ENCODE data around the gene USP7.
"Not testable (repeated sequence)": the region's sequence is repeated elsewhere in the genome, so short reads cannot be mapped to it uniquely, and the experiment has no call there.

USP7 gene

DNA sequence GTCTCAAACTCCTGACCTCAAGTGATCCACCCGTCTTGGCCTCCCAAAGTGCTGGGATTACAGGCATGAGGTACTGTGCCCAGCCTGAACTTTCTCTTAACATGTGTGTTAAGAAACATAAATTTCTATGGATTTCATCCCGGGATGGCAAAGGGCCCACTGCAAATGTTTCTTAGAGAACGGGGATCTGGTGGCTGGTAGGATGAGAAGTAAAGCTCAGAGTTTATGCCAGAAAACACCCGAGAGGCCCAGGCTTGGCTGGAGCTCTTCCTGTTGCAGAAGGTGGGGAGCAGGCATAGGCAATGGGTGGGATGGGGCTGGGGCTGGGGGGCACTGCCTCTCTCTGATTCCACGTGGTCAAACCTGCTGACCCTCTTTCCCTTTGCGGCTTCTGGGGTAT, 89.3 kb downstream of the USP7 start:
- DNase-seq, result no peak

DNA sequence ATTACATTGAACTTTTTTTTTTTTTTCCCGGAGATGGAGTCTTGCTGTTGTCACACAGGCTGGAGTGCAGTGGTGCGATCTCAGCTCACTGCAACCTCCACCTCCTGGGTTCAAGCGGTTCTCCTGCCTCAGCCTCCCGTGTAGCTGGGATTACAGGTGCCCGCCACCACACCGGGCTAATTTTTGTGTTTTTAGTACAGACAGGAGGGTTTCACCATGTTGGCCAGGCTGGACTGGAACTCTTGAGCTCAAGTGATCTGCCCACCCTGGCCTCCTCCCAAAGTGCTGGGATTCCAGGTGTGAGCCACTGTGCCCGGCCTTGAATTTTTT, 89.9 kb downstream of the USP7 start:
- DNase-seq, result not testable (repeated sequence)

DNA sequence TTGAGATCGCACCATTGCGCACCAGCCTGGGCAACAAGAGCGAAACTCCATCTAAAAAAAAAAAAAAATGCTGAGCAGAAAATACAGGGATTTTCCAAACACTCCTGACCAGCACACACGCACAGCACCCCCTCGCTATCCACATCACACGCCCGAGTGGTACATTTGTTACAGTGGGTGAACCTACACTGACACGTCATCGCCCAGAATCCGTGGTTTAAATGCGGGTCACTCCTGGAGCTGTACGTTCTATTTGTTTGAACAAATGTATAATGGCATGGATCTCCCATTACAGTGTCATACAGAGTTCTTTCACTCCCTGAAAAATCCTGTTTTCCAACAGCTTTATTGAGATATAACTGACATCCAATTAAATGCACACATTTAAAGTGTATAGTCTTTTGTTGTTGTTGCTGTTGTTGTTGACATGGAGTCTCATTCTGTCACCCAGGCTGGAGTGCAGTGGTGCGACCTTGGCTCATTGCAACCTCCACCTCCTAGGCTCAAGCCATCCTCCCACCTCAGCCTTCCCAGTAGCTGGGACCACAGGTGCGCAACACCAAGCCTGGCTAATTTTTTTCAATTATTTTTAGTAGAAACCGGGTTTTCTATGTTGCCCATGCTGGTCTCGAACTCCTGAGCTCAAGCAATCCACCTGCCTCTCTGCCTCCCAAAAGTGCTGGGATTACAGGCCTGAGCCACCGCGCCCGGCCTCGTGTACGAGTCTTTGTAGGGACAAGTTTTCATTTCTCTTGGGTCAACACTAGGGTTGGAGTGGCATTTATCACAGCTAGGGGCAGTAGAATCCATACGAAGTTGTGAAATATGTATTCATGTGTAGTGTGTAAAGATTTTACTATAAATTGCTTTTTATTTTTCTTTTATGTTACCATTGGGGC, 90.5 kb downstream of the USP7 start:
- no peak for DNase-seq

DNA sequence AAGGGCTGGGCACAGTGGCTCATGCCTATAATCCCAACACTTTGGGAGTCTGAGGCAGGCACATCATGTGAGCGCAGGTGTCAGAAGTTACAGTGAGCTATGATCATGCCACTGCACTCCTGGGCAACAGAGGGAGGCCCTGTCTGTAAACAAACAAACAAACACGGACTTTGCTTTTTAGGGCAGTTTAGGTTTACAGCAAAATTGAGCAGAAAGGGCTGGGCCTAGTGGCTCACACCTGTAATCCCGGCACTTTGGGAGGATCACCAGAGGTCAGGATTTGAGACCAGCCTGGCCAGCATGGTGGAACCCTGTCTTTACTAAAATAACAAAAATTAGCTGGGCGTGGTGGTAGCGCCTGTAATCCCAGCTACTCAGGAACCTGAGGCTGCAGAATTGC, 91.6 kb downstream of the USP7 start:
- DNase-seq, result no peak

DNA sequence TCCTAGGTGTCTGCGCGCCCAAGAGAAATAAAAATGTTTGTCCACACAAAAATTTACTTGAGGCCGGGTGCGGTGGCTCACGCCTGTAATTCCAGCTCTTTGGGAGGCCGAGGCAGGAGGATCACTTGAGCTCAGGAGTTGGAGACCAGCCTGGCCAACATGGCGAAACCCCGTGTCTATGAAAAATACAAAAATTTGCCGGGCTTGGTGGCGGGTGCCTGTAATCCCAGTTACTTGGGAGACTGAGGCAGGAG, 93.8 kb downstream of the USP7 start:
- DNase-seq, result not testable (repeated sequence)

DNA sequence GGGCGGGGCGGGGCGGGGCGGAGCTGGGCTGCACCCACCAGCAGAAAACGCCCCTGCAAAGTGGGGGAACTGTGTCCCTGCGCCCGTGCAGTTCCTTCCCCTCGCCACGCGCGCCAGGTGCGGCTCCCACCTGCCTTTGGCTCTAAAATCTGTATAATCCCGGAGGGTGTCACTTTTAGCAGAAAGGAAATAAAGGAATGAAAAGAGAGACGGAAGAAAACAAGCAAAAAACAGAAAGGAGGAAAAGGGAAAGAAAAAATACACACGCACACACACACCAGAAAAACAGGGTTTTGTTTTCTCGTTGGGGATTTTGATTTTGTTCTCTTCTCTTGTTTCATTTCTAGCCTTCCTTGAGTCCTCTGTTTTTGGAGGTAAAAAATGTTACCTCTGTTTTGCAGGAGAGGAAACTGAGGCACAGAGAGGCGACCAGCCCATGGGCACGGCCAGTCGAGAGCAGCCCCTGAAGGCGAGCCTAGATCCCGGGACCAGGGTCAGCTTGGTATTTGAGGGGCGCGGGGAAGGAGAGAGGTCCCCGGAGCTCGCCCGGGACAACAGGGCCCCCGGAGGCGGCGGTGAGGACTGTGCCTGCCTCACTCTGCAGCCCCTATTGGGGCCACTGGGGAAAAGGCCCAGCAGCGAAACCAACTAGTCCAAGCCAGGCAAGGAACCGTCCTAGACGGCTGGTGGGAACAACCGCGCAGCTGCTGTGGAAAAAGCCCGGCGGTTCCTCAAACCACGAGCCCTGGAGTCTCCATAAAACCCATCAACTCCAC, 94.3 kb downstream of the USP7 start:
- no peak for DNase-seq

DNA sequence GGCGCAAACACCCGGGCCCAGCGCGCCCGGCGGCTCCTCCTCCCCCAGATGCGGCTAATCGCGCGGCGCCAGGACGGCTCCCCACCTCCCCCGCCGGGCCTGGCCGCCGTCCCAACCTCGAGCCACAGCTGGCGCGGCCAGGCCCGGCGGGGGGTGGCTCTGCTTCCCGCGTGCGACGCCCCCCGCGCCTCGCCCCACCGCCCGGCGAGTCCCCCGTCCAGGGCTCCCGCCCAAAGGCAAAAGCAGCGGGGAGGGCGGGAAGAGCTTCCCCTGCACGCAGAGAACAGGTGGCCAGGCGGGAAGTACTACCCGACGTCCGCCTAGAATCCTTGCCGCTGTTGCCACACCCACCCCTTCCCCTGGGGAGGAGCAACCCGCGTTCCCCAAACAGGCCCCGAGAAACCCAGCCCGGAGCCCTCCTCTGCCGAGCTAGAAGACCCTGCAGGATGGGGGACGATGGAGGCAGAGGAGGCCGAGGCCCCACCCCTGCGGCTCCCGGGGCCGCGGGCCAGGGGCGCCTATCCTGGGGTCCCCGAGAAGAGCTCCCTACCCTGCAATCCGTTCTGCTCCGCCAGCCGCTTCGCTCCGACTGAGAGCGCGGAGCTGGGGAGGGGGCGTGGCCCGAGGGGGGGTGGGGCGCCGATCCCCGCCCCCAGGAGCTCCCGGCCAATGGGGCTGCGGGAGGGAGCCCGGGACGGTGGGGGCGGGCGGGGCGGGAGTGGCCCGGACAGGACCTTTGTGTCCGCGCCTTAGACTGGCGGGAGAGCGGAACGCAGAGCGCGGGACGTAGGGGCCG, 95.1 kb downstream of the USP7 start, which contains the start of gene CARHSP1:
Gene CARHSP1 (minus strand): TSS at position 591 of the 796 bp plus-strand sequence. CDS start 9,678 bp downstream, outside the sequence.
- DNase-seq, result peak; percentile 90

DNA sequence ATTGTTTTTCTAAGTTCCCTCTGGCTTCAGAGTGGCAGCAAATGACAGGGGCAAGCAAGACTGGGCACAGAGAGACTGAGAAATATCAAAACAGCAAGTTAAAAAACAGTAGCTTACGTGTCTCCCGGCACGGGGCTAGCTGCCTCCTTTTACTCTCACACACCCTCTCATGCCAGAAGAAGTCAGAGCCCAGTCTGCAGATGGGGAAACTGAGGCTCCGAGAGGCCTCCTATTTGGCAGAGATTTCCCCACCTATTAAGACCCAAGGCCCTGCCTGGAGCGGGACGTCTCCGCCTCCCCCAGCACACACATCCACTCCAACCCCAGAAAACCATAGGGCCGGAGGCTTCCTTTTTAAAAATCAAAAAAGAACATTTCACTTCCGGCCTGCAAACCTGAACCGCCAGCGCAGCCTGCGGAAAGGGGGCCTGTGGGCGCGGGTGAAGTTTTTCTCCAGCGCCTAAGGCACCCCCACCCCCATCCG, 95.7 kb downstream of the USP7 start:
- DNase-seq, result no peak

DNA sequence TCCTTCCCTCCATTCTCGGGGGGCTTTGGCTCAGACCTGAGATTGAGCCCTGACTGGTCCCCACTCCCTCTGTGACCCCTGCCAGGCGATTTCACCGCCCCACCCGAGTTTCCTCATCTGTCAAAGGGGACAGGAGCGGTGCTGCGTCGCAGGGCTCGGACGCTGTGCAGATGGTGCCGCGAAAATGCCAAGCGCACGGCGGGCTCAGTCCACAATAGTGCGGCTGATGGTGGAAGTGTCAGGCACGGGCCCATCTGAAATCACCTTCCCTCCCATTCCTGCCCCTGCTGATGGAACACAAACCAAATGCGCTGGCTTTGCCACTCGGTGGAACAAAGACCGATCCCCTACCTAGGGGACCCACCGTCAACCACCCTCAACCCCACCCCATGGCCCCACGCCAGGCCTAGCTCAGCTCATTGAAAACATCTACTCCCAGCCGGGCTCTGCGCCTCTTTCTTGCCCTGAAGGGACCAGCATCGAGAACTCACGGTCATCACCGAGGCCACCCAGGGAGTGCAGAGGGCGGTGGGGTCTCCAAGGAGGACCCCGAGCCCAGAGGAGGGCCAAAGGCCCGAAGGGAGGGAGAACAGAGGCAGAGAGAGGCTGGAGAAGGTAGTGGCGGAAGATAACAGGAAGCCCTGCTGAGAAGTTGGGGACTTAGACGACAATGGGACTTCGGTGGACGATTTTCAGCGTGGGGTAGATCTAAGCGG, 96.3 kb downstream of the USP7 start:
- DNase-seq, result no peak

DNA sequence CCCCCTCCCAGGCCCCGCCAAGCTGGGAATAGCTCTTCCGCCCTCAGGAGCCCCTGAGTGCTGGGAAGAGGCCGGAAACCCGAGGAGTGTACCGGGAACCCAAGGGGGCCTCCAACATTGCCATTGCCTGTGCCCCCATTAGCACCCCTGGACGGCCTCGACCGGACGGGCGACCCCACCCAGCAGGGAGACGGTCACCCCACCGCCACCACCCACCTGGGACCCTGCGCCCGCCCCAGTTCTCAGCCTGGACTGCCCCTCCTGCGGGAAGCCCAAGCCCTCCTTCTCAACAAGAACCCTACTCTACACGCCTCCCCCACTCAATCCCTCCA, 96.9 kb downstream of the USP7 start:
- no peak for DNase-seq

DNA sequence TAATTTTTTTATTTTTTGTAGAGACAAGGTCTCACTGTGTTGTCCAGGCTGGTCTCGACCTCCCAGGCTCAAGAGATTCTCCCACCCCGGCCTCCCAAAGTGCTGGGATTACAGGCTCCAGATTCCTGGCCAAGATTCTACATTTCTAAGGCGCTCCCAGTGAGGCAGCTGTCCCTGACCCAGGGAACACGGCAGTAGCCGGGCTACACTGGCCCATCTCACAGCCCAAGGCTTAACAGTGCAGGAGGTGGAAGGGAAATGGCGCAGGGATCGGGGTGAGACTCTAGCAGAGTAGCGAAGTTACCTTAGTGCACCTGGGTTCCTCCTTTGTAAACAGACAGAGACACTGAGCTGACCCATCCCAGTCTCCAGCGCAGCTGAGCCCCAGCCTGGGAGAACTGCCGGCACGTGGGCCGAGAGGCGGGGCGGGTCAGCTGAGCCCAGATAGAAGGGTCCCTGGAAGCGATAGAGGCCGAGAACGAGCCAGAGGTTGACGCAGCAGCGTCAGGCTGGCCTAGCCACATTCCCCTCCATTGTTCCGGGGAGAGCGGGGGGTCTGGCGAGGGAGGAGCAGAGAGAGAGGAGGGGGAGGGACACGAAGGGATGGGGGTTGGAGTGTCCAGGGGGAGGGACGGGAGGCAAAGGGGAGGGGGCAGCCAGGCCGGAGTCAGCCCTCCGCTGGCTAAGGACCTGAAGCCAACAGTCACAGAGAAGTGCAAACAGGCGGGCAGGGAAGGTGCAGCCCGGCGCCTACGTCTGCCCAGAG, 97.4 kb downstream of the USP7 start:
- DNase-seq, result no peak

DNA sequence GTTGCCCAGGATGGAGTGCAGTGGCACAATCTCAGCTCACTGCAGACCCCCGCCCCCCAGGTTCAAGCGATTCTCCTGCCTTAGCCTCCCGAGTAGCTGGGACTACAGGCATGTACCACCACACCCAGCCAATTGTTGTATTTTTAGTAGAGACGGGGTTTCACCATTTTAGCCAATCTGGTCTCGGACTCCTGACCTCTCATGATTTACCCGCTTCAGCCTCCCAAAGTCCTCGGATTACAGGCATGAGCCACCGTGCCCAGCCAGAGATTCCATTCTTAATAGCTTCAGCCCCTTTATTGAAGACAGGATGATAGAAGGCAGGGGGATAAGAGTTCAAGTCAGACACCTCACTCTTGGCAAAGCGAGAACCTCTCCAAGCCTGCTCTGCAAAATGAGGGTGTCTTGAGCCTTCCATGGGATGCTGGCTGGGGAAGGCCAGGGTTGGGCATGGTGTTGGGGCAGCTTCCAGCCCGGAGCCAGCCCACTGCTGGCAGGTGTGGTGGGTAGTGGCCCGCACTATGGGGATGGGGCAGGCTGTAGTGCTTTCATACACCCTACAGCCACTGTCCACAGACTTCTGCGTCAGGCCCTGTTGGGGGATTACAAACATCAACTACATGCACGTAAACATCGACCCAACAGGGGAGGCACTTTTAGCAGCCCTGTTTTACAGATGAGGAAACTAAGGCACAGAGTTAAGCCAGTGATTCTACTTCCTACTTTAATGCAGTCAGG, 98.4 kb downstream of the USP7 start:
- DNase-seq, result no peak

DNA sequence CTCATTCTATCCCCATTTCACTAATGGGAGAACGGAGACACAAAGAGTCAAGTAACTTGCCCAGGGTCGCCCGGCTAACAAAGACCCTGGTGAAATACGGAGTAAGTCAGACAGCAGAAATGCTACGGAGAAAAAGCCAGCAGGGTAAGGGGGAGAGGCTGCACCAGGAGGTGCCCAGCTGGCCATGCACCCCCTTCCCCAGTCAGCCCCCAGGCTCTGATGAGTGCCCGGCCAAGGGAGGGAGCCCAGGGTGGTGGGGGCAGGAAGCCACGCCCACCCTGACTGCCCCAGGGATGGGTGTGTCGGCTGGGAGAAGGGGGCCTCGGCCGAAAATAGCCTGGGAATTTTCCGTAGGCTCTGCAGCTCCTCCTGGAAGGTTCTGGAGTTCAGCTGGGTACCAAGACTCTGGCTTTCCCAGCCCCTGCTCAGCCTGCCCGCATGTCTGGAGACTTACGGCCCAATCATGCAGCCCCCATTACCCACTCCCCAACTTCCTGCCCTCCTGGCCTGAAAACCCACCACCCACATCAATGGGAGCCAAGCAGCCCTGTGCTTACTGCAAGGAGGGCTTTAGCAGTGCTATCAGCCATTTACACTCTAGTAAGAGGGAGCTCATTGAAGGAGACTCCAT, 99.1 kb downstream of the USP7 start:
- no peak for DNase-seq

DNA sequence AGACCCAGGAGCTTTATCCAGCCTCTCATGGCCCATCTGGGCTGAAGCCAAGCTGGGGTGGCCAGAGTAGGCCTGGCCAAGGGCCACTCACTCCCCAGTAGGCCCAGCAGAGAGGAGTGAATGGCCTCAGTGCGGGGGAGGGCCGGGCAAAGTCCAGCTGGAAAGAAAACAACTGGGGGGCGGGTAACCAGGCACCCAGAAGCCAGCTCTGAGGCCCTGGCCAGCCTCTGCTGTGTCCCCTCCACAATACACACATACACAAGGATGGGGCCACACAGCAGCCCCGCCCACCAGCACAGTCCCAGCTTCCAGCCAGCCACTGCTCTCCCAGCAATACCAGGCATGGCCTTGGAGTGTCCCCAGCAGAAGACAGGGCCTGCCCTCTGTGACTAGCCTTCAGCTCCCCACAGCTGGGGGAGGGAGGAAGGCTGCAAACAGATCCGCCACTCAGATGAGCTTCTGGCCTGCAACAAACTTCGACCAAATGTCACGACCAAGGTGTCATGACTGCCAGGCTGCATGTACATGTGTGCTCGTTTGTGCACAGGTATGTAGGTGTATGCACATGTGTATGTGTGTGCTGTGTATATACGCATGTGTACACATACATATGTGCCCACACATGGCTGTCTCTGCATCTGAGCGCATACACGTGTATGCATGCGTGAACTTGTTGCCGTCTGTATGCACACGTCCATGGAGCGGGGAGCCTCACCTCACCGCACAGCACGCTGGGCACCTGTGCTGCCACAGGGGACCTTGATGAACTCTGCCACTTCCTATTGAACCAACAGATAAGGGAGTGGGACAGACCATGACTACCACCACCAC, 99.9 kb downstream of the USP7 start:
- no peak for DNase-seq

DNA sequence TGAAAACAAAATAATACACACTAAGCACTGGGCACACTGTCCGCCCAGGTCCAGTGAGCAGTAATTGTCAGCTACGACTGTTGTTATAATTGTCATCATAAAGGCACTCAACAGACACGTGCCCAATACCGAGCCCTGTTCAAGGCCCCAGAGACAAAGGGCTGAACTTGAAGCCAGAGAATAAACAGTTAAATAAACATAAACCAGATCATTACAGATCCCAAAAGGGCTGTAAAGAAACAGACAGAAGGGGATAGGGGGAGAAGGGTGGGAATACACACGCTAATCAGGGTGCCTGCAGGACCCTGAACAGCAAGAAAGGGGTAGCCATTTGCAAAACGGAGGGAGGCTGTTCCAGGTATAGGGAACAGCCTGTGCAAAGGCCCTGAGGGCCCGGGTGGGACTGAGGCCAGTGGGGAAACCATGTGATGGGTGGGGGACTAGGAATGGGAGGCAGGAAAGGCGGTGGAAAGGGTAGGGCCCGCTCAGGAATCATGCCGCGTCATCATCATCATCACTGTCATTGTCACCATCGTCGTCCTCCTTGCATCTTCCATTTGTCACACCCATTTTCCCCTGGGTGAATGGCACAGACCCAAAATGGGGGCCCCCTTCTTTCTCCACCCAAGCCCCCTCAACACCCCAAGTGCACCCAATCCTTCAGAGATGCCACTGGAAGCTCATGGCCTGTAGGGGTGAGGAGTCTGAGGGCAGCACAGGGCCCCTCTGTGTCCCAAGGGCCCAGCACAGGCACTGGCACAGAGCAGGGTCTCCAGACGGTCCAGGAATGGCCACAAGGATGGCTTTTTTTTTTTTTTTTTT, 101.2 kb downstream of the USP7 start:
- DNase-seq, result no peak

DNA sequence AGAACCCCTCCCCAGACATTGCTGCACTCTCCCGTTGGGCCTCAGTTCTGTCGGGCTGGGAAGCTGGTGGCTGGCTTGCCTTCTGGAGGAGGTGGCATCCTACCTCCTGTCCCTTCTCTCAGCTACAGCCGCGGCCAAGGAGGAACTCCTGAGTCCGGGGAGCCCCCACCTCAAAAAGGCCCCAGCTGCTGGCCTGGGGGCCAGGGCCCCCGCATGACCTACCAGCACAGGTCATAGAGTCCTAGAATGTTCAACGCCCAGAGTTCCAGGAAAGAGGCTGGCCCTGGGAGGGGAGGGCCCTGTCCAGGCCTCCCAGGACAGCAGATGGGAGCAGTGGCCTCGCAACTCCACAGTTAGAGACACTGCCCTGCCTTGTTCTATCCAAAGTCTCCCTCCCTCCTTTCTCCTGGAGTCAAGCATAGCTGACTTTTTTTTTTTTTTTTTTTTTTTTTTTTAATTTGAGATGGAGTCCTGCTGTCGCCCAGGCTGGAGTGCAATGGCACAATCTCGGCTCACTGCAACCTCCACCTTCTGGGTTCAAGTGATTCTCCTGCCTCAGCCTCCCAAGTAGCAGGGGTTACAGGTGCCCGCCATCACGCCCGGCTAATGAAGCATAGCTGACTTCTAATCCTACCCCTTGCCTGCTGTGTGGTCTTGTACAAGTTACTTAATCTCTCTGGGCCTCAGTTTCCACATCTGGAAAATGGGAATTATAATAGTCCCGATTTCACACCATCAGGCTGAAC, 102.0 kb downstream of the USP7 start:
- DNase-seq, result no peak

DNA sequence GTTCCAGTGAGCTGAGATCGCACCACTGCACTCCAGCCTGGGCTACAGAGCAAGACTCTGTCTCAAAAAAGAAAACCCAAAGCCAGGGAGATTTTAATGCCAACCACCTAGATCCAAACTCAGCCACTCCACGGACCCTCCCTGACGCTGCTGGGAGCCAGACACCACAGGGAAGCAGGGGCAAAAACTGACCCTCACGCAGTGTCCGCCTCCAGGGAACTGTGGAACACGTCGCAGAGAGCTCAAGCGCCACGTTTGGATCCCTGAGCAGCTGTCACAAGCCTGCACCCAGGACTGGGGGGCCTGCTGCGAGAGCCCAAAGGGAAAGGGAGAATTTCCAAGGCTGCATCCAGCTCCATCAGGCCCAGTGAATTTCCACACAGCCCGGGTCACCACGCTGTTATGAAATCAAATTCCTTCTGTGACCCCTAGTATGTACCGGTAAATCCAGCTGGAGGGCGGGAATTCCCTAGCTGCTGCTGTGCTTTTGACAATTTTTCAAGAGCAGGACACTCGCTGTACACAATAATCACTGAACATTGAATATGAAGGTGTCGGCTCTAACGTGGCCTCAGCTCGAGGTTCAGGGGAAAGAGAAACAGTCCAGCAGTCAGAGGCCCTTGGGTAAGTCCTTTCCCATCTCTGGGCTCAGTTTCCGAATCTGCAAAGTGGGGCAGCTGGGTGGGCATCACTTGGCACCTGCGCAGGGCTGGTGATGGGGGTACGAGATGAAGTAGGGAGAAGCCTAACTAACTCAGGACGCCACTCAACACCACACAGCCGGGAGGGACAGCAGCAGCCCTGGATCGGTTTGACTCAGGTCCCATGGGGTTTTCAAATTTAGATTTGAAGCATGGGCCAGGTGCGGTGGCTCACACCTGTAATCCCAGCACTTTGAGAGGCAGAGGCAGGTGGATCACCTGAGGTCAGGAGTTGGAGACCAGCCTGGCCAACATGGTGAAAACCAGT, 103.5 kb downstream of the USP7 start:
- DNase-seq, result peak; percentile 59
